IMR-90 (cell line): Measurements from ENCODE around the gene IFRD2. TPM values are rescaled to one million over a fixed set of nuclear protein-coding genes. Genes with fewer than 3 reads are reported as not detected.
"Not testable (repeated sequence)": the region's sequence is repeated elsewhere in the genome, so short reads cannot be mapped to it uniquely, and the experiment has no call there.

Source experiments
- ATAC-seq: fragments of 200-7000 bp; cut with Tn5 transposase; 2 replicates; pipeline ENCODE4 v1.9.1; 2020; ENCODE audit warnings: low read depth, mild to moderate bottlenecking, moderate library complexity
- BruUV-seq: library from RNA; stranded (reverse); fragments of 400-500 nt; replicated peaks from 2 replicates; lab custom pipeline; 2021; lab: Mats Ljungman, UMichigan
- CTCF ChIA-PET: fragments of 300-600 bp; formaldehyde crosslinking; extraction: SDS; loops from one replicate; lab custom pipeline; 2021; ENCODE audit warnings: antibody characterized with exemption; lab: Yijun Ruan, JAX
- POLR2A ChIA-PET: fragments of 300-600 bp; sonication (Branson Sonifier 250); formaldehyde crosslinking; loops from one replicate; lab custom pipeline; 2022; ENCODE audit warnings: antibody characterized with exemption; ENCODE audit not compliant: unreplicated experiment; lab: Charles Lee
- DNase-seq: peaks from one replicate; pipeline ENCODE4 v3.0.0; 2013
- H2AFZ ChIP-seq: replicated peaks from 2 replicates; pipeline ENCODE3; 2013; ENCODE audit warnings: low read length, mild to moderate bottlenecking; ENCODE audit not compliant: poor library complexity
- H2AK5ac ChIP-seq: 2 replicates; pipeline ENCODE4 v1.6.1; 2013; ENCODE audit warnings: low read depth, low read length, inconsistent platforms
- H2AK9ac ChIP-seq: replicated peaks from 2 replicates; pipeline ENCODE3; 2013; ENCODE audit warnings: mild to moderate bottlenecking, low read depth, low read length, moderate library complexity; ENCODE audit not compliant: poor library complexity
- H2BK120ac ChIP-seq: 2 replicates; pipeline ENCODE4 v1.6.1; 2013; ENCODE audit warnings: low read depth, low read length, inconsistent platforms
- H2BK15ac ChIP-seq: 3 replicates; pipeline ENCODE4 v1.6.1; 2013; ENCODE audit warnings: low read depth, low read length, inconsistent platforms
- H2BK20ac ChIP-seq: 2 replicates; pipeline ENCODE4 v1.6.1; 2013; ENCODE audit warnings: low read depth, mild to moderate bottlenecking, inconsistent platforms, low read length, moderate library complexity
- H2BK5ac ChIP-seq: 2 replicates; pipeline ENCODE4 v1.6.1; 2013; ENCODE audit warnings: mild to moderate bottlenecking, low read depth, low read length, inconsistent platforms; ENCODE audit not compliant: poor library complexity, severe bottlenecking
- H3K14ac ChIP-seq: replicated peaks from 2 replicates; pipeline ENCODE4 v1.6.1; 2013; ENCODE audit warnings: low read depth, low read length, inconsistent platforms
- H3K18ac ChIP-seq: 2 replicates; pipeline ENCODE4 v1.6.1; 2013; ENCODE audit warnings: low read depth, low read length, control low read depth
- H3K23ac ChIP-seq: 2 replicates; pipeline ENCODE4 v1.6.1; 2013; ENCODE audit warnings: low read depth, low read length, inconsistent platforms
- H3K27ac ChIP-seq: 2 replicates; pipeline ENCODE4 v1.5.1; 2013; ENCODE audit warnings: mild to moderate bottlenecking, control low read depth, low read length; ENCODE audit not compliant: insufficient read depth
- H3K27me3 ChIP-seq: 2 replicates; pipeline ENCODE4 v1.6.1; 2013; ENCODE audit warnings: low read length; ENCODE audit not compliant: control insufficient read depth, insufficient read depth
- H3K36me3 ChIP-seq: 2 replicates; pipeline ENCODE4 v1.6.1; 2013; ENCODE audit warnings: low read length, mixed read lengths; ENCODE audit not compliant: control insufficient read depth, insufficient read depth
- H3K4ac ChIP-seq: 2 replicates; pipeline ENCODE4 v1.6.1; 2013; ENCODE audit warnings: low read depth, low read length, inconsistent platforms
- H3K4me1 ChIP-seq: 2 replicates; pipeline ENCODE4 v1.6.1; 2013; ENCODE audit warnings: low read length, mixed read lengths; ENCODE audit not compliant: control insufficient read depth, insufficient read depth
- H3K4me2 ChIP-seq: 2 replicates; pipeline ENCODE4 v1.6.1; 2013; ENCODE audit warnings: low read depth, mild to moderate bottlenecking, control low read depth, low read length, moderate library complexity
- H3K4me3 ChIP-seq: 2 replicates; pipeline ENCODE4 v1.5.1; 2013; ENCODE audit warnings: low read depth, mild to moderate bottlenecking, control low read depth, low read length, moderate library complexity; ENCODE audit not compliant: insufficient read depth
- H3K56ac ChIP-seq: 2 replicates; pipeline ENCODE4 v1.6.1; 2013; ENCODE audit warnings: low read length, inconsistent platforms; ENCODE audit not compliant: insufficient read depth; ENCODE audit errors: extremely low read depth
- H3K79me1 ChIP-seq, 2 experiments: 2 replicates each; pipeline ENCODE4 v1.6.1; 2013; ENCODE audit warnings: low read length in 2 of 2, inconsistent platforms in 1 of 2, low read depth in 1 of 2
- H3K9ac ChIP-seq: 2 replicates; pipeline ENCODE4 v1.6.1; 2013; ENCODE audit warnings: low read depth, low read length, control low read depth
- H3K9me1 ChIP-seq: 2 replicates; pipeline ENCODE4 v1.6.1; 2013; ENCODE audit warnings: low read length, inconsistent platforms; ENCODE audit not compliant: insufficient read depth
- H3K9me3 ChIP-seq: 2 replicates; pipeline ENCODE4 v1.6.1; 2013; ENCODE audit warnings: low read length; ENCODE audit not compliant: control insufficient read depth, insufficient read depth
- H4K20me1 ChIP-seq: 2 replicates; pipeline ENCODE4 v1.6.1; 2013; ENCODE audit warnings: low read length, inconsistent platforms; ENCODE audit not compliant: insufficient read depth
- H4K5ac ChIP-seq: 2 replicates; pipeline ENCODE4 v1.6.1; 2013; ENCODE audit warnings: mild to moderate bottlenecking, low read depth, low read length, control low read depth
- H4K8ac ChIP-seq, 2 experiments: 2 replicates each; pipeline ENCODE4 v1.6.1; 2013; ENCODE audit warnings: low read depth in 2 of 2, low read length in 2 of 2, control low read depth in 1 of 2, inconsistent platforms in 1 of 2
- H4K91ac ChIP-seq: 2 replicates; pipeline ENCODE4 v1.6.1; 2013; ENCODE audit warnings: low read depth, low read length, inconsistent platforms; ENCODE audit not compliant: insufficient read depth
- WGBS, 2 experiments: methylation state at CpG; one replicate each; pipeline versions ENCODE4 v1.1.5 to v1.1.7; 2013; ENCODE audit warnings: missing lambda C conversion rate in 2 of 2; ENCODE audit not compliant: insufficient read length in 1 of 2; ENCODE audit errors: extremely low coverage in 2 of 2; 5-methylcytosine and 5-hydroxymethylcytosine counted together
- dilution Hi-C: fragments of 300-500 bp; cut with HindIII; formaldehyde crosslinking; loops from one replicate; pipeline ENCODE4 v1.14.3; 2018; ENCODE audit warnings: low sequenced_read_pairs; ENCODE audit not compliant: unreplicated experiment
- in situ Hi-C: fragments of 300-500 bp; cut with MboI; formaldehyde crosslinking; loops from 3 replicates; pipeline ENCODE4 v1.14.3; 2019; ENCODE audit warnings: low sequenced_read_pairs, inconsistent platforms, mixed read lengths
- intact Hi-C: fragments of 100-400 bp; cut with micrococcal nuclease; formaldehyde crosslinking; loops from 2 replicates; pipeline ENCODE4 v1.10.0; 2022
- polyA plus RNA-seq, 3 experiments: library from polyadenylated mRNA; depleted of rRNA; stranded (reverse); fragments of >200 nt; gene quantifications; 2 replicates each; pipeline ENCODE4 v1.2.3, GENCODE V29; 2012; ENCODE audit warnings: low replicate concordance in 1 of 3
- total RNA-seq: library from RNA; depleted of rRNA; stranded (reverse); fragments of >200 nt; gene quantifications from 2 replicates; pipeline ENCODE4 v1.2.3, GENCODE V29; 2012

IFRD2 gene
- total and polyA plus RNA-seq, 2 of the 4 experiments (the other 2 are of a cell fraction): 52.7 to 79.1 TPM

GRCh38 chr3:50244813-50245212 is 47.4 kb downstream of the IFRD2 start:
- H3K23ac ChIP-seq, H3K9ac ChIP-seq, in situ Hi-C loops, H2AK9ac ChIP-seq, H3K56ac ChIP-seq, intact Hi-C loops, BruUV-seq, H3K4me3 ChIP-seq, H2BK5ac ChIP-seq, H4K91ac ChIP-seq, H3K27me3 ChIP-seq, H4K5ac ChIP-seq, H3K18ac ChIP-seq, H3K4me2 ChIP-seq, H4K8ac ChIP-seq, H2BK15ac ChIP-seq, dilution Hi-C loops, H3K9me1 ChIP-seq, H3K4ac ChIP-seq, POLR2A ChIA-PET, DNase-seq, H2BK120ac ChIP-seq, H3K9me3 ChIP-seq, H2AFZ ChIP-seq, ATAC-seq, H2BK20ac ChIP-seq: not testable (repeated sequence)
- Histone ChIP-seq H3K27ac (peak overlapping the region; percentile 22; the same call in 1 of the 2 replicates), H3K79me1 (peaks cover 9 to 82% of the 10 kb centered on the region in 2 experiments; a peak in 3 of 4 replicates), H2AK5ac (peak overlapping the region; percentile 0; the same call in 1 of the 2 replicates), H4K20me1 (peaks cover 85% of the 10 kb centered on the region), H3K36me3 (peaks cover 20% of the 10 kb centered on the region), H3K14ac (peak overlapping the region; percentile 65; the same call in 1 of the 2 replicates), H3K4me1 (peaks cover 62% of the 10 kb centered on the region)
- no CpG with 5 or more reads among the region's 6 CpGs for WGBS, 2 experiments
- CTCF ChIA-PET: interaction anchor here (0.7 kb wide), 1 partner anchor 10 kb away, joined by 3 read pairs; no protein-coding TSS in a partner anchor
